Caco-2 (cell line): ENCODE measurements around the gene TM9SF3. TPM values are rescaled to one million over a fixed set of nuclear protein-coding genes. Genes with fewer than 3 reads are reported as not detected.

Experiments used
- BruUV-seq: library from RNA; stranded (reverse); fragments of 400-500 nt; replicated peaks from 2 replicates; lab custom pipeline; 2021; lab: Mats Ljungman, UMichigan
- CTCF ChIA-PET: fragments of 300-600 bp; sonication (Branson Sonifier 250); formaldehyde crosslinking; loops from one replicate; lab custom pipeline; 2022; ENCODE audit warnings: antibody characterized with exemption; lab: Charles Lee
- POLR2A ChIA-PET: fragments of 300-600 bp; sonication (Branson Sonifier 250); formaldehyde crosslinking; loops from one replicate; lab custom pipeline; 2022; ENCODE audit warnings: antibody characterized with exemption; lab: Charles Lee
- DNase-seq, 2 experiments: peaks; one replicate each; pipeline versions ENCODE4 v3.0.0 to v3.0.0-alpha.2; 2020 to 2022
- H3K27me3 ChIP-seq: replicated peaks from 2 replicates; pipeline ENCODE4 v1.6.0; 2011; ENCODE audit warnings: low read length; ENCODE audit not compliant: control insufficient read depth, insufficient read depth
- H3K36me3 ChIP-seq: 2 replicates; pipeline ENCODE4 v1.5.1; 2011; ENCODE audit warnings: low read length; ENCODE audit not compliant: control insufficient read depth, insufficient read depth
- H3K4me1 ChIP-seq: fragments of 250-450 bp; sonication (Bioruptor Pico); 2 replicates; pipeline ENCODE4 v1.5.1; 2020; ENCODE audit warnings: mild to moderate bottlenecking
- H3K4me3 ChIP-seq: 2 replicates; pipeline ENCODE4 v1.5.1; 2011; ENCODE audit warnings: low read depth, mild to moderate bottlenecking, control low read depth, low read length
- H3K9me3 ChIP-seq: fragments of 250-450 bp; sonication (Bioruptor Pico); 2 replicates; pipeline ENCODE4 v1.5.1; 2020; ENCODE audit warnings: mild to moderate bottlenecking, moderate library complexity
- H3K27ac Mint-ChIP-seq: one replicate; pipeline ENCODE4 v1.8.0; 2022; ENCODE audit warnings: mixed read lengths; ENCODE audit not compliant: unreplicated experiment
- H3K27me3 Mint-ChIP-seq: one replicate; pipeline ENCODE4 v1.8.0; 2022; ENCODE audit warnings: mixed read lengths; ENCODE audit not compliant: insufficient read depth, unreplicated experiment
- H3K36me3 Mint-ChIP-seq: one replicate; pipeline ENCODE4 v1.8.0; 2022; ENCODE audit warnings: mild to moderate bottlenecking, mixed read lengths; ENCODE audit not compliant: insufficient read depth, unreplicated experiment
- H3K4me1 Mint-ChIP-seq: one replicate; pipeline ENCODE4 v1.8.0; 2022; ENCODE audit warnings: low read depth, mixed read lengths; ENCODE audit not compliant: unreplicated experiment
- H3K4me3 Mint-ChIP-seq: one replicate; pipeline ENCODE4 v1.8.0; 2022; ENCODE audit warnings: mild to moderate bottlenecking, moderate library complexity, mixed read lengths; ENCODE audit not compliant: unreplicated experiment
- H3K9me3 Mint-ChIP-seq: one replicate; pipeline ENCODE4 v1.8.0; 2022; ENCODE audit warnings: mixed read lengths; ENCODE audit not compliant: unreplicated experiment
- CTCF ChIP-seq, 2 experiments: fragments of 200-600 bp in 1 of 2; IDR thresholded peaks; 1 replicate in 1 of 2; 2 replicates in 1 of 2; pipeline versions ENCODE4 v1.5.1 to v1.8.0; 2011 to 2022; ENCODE audit warnings: antibody characterized with exemption in 1 of 2, control low read depth in 1 of 2, inconsistent platforms in 1 of 2, low read depth in 1 of 2, low read length in 1 of 2, mild to moderate bottlenecking in 1 of 2, moderate library complexity in 1 of 2; ENCODE audit not compliant: insufficient read depth in 1 of 2, severe bottlenecking in 1 of 2, unreplicated experiment in 1 of 2
- intact Hi-C: fragments of 100-400 bp; cut with micrococcal nuclease; formaldehyde crosslinking; loops from one replicate; pipeline ENCODE4 v1.10.0; 2022; ENCODE audit not compliant: unreplicated experiment
- total RNA-seq: library from RNA; stranded (reverse); gene quantifications from 2 replicates; pipeline ENCODE4 v1.2.3, GENCODE V29; 2022

TM9SF3 gene
- total RNA-seq, 1 experiment from 2014 or later: 176 TPM

GRCh38 chr10:96536129-96536528 is 50.7 kb downstream of the TM9SF3 start:
- Mint-ChIP-seq H3K36me3 (peaks cover 40% of the 10 kb centered on the region), H3K4me1 (peaks cover 20% of the 10 kb centered on the region), H3K27ac (no peak overlapping the region), H3K27me3 (no peaks in the 10 kb centered on the region), H3K4me3 (no peak overlapping the region), H3K9me3 (no peaks in the 10 kb centered on the region)
- Histone ChIP-seq H3K9me3 (no peaks in the 10 kb centered on the region), H3K27me3 (no peaks in the 10 kb centered on the region), H3K4me3 (no peak overlapping the region), H3K36me3 (no peaks in the 10 kb centered on the region; the same call in 1 of the 2 replicates), H3K4me1 (peaks cover 18% of the 10 kb centered on the region)
- no TSS peak for BruUV-seq
- no peak for TF ChIP-seq CTCF (IDR thresholded peaks at IDR 0.05; ENCODE audit: insufficient read depth in 1 of 2, low read depth in 1 of 2, low read length in 1 of 2, severe bottlenecking in 1 of 2, unreplicated experiment in 1 of 2)
- DNase-seq: no peak
- intact Hi-C loops: no loop called here
- POLR2A ChIA-PET: no interaction called here
- CTCF ChIA-PET: no interaction called here

DNA sequence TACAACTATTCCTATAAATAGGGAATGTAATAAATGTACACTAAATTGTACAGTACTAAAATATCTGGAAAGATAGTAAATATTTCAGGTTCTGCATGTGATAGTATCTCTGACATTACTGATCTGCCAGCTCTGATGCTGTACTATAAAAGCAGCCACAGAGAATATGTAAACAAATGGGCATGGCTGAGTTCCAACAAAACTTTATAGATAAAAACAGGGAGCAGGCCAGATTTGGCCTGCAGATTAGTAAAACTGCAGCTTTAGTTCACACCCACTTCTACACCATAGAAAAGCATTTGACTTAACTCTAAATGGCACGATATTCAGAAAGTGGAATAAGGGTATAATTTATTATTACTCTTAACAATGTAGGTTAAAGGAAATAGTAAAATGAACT is 54.3 kb downstream of the TM9SF3 start:
- intact Hi-C loops: no loop called here
- Mint-ChIP-seq H3K4me1 (peaks cover 20% of the 10 kb centered on the region), H3K27me3 (no peaks in the 10 kb centered on the region), H3K4me3 (no peak overlapping the region), H3K27ac (no peak overlapping the region), H3K9me3 (no peaks in the 10 kb centered on the region), H3K36me3 (peaks cover 37% of the 10 kb centered on the region)
- no peaks in the 10 kb centered on the region for H3K9me3 ChIP-seq
- no peaks in the 10 kb centered on the region; the same call in 1 of the 2 replicates for H3K36me3 ChIP-seq
- DNase-seq: no peak
- CTCF ChIA-PET: no interaction called here
- H3K27me3 ChIP-seq: no peaks in the 10 kb centered on the region
- POLR2A ChIA-PET: no interaction called here
- BruUV-seq: no TSS peak
- H3K4me1 ChIP-seq: peaks cover 15% of the 10 kb centered on the region
- H3K4me3 ChIP-seq: no peak overlapping the region
- no peak for TF ChIP-seq CTCF (IDR thresholded peaks at IDR 0.05; ENCODE audit: insufficient read depth in 1 of 2, low read depth in 1 of 2, low read length in 1 of 2, severe bottlenecking in 1 of 2, unreplicated experiment in 1 of 2)

DNA sequence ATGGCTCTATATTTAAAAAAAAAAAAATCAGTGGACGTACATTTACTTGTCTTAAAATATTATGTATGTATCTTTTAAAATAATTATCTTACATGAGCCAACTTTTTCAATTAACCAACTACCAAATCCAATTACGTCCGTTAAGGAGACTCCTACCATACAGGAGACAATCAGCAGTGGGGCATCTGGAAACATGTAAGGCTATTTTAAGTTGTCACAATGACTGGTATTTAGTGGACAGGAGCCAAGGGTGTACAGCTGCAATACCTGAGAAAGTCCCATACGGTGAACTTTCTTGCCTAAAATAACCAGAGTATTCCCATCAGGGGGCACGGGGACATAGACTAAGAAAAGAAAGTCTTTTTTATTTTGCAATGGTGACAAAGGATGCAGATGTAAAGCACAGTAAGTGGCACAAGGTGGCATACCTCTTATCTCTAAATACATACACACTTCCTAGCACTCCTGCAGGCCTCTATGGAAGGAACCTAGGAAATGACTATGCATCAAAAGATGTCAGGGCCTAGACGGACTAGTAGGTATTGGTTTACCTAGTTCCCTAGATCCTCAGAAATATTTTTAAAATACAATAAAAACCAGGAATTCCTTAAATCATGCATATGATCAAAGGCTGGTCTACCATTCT is 57.1 kb downstream of the TM9SF3 start:
- Histone ChIP-seq H3K27me3 (no peaks in the 10 kb centered on the region), H3K9me3 (no peaks in the 10 kb centered on the region), H3K4me1 (peaks cover 15% of the 10 kb centered on the region), H3K36me3 (no peaks in the 10 kb centered on the region; the same call in 1 of the 2 replicates), H3K4me3 (no peak overlapping the region)
- CTCF ChIA-PET: no interaction called here
- H3K36me3 Mint-ChIP-seq: peaks cover 54% of the 10 kb centered on the region
- no peak overlapping the region for H3K27ac Mint-ChIP-seq
- H3K4me3 Mint-ChIP-seq: no peak overlapping the region
- H3K27me3 Mint-ChIP-seq: no peaks in the 10 kb centered on the region
- no peak for TF ChIP-seq CTCF (IDR thresholded peaks at IDR 0.05; ENCODE audit: insufficient read depth in 1 of 2, low read depth in 1 of 2, low read length in 1 of 2, severe bottlenecking in 1 of 2, unreplicated experiment in 1 of 2)
- no peak for DNase-seq
- no peaks in the 10 kb centered on the region for H3K9me3 Mint-ChIP-seq
- POLR2A ChIA-PET: no interaction called here
- H3K4me1 Mint-ChIP-seq: peaks cover 13% of the 10 kb centered on the region
- BruUV-seq: no TSS peak
- intact Hi-C loops: no loop called here
